ENCODE data around the gene SLC22A15. TPM values are rescaled to one million over a fixed set of nuclear protein-coding genes. Genes with fewer than 3 reads are reported as not detected.

SLC22A15 gene
- total and polyA plus RNA-seq, 10 of the 15 experiments (the other 5 are each of a cell fraction or from before 2014, with no cell fraction given): 0.05 to 2.8 (median 0.13) TPM; not detected in 1

DNA sequence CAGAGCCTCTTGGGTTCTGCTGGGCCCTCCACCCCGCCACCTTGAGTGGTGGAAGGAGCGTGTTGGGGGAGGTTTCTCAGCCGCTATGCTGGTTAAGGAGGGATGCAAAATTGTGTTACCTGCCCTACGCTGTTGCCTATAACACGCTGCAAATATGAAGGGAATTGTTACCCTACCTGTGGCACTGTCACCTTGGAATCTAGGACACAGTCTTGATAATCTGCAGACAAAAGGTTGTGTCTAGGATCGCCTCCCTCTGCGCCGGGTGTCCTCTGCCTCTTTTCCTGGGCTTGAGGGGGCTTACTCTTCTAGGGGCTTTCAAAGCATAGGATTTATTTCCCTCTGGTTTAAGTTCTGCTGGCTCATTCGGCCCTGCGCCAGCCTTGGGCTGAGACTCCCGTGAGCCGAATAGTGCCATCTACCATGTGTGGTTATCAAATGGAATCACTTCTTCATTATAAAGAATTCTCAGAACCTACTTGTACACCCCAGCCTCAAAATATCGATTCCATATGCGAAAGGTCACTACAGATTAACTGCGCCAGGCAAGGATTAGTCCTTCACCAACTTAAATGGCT, 697 bp downstream of the SLC22A15 start:
- Histone ChIP-seq H3K27me3 (replicated peaks in 1 of 2; ENCODE audit: control insufficient read depth in 2 of 2, insufficient read depth in 2 of 2, low read length in 1 of 2) (no peaks in the 10 kb centered on the region), H3K9ac (ENCODE audit: control insufficient read depth, insufficient read depth, low read length) (no peak overlapping the region), H4K20me1 (ENCODE audit: control insufficient read depth, insufficient read depth) (no peaks in the 10 kb centered on the region), H2AFZ (ENCODE audit: control insufficient read depth, low read depth, low read length) (peak overlapping the region; percentile 60), H3K9me3 (replicated peaks; ENCODE audit: control insufficient read depth, insufficient read depth, low read length) (no peaks in the 10 kb centered on the region), H3K36me3 (ENCODE audit: control insufficient read depth in 2 of 2, insufficient read depth in 2 of 2, low read length in 1 of 2) (no peaks in the 10 kb centered on the region), H3K79me2 (ENCODE audit: control insufficient read depth, insufficient read depth, low read length) (no peaks in the 10 kb centered on the region), H3K4me1 (ENCODE audit: control insufficient read depth, insufficient read depth, low read length) (no peaks in the 10 kb centered on the region), H3K4me3 (peak overlapping the region; percentile 50; the same call in 1 of the 2 replicates), H3K4me2 (ENCODE audit: control insufficient read depth, insufficient read depth) (peak overlapping the region; percentile 53), H3K27ac (ENCODE audit: control insufficient read depth, insufficient read depth) (no peak overlapping the region)
- TF ChIP-seq NBN (IDR thresholded peaks at IDR 0.05) (no peak), PBX3 (IDR thresholded peaks at IDR 0.05; ENCODE audit: insufficient replicate concordance, low read depth, low read length) (no peak), HDGF (IDR thresholded peaks at IDR 0.05) (no peak), KAT2A (conservative IDR thresholded peaks at IDR 0.05; ENCODE audit: control insufficient read depth, low read depth, low read length) (no peak), ZSCAN29 (IDR thresholded peaks at IDR 0.05) (no peak), CBX3 (IDR thresholded peaks at IDR 0.05; ENCODE audit: borderline replicate concordance, low read depth) (no peak), RAD51 (IDR thresholded peaks at IDR 0.05) (no peak)
- TF ChIP-seq, protein P1, sequence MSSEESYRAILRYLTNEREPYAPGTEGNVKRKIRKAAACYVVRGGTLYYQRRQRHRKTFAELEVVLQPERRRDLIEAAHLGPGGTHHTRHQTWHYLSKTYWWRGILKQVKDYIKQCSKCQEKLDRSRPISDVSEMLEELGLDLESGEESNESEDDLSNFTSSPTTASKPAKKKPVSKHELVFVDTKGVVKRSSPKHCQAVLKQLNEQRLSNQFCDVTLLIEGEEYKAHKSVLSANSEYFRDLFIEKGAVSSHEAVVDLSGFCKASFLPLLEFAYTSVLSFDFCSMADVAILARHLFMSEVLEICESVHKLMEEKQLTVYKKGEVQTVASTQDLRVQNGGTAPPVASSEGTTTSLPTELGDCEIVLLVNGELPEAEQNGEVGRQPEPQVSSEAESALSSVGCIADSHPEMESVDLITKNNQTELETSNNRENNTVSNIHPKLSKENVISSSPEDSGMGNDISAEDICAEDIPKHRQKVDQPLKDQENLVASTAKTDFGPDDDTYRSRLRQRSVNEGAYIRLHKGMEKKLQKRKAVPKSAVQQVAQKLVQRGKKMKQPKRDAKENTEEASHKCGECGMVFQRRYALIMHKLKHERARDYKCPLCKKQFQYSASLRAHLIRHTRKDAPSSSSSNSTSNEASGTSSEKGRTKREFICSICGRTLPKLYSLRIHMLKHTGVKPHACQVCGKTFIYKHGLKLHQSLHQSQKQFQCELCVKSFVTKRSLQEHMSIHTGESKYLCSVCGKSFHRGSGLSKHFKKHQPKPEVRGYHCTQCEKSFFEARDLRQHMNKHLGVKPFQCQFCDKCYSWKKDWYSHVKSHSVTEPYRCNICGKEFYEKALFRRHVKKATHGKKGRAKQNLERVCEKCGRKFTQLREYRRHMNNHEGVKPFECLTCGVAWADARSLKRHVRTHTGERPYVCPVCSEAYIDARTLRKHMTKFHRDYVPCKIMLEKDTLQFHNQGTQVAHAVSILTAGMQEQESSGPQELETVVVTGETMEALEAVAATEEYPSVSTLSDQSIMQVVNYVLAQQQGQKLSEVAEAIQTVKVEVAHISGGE (CRISPR knock-in tag; IDR thresholded peaks at IDR 0.05): no peak
- ChIA-PET RAD21 (ENCODE audit: unreplicated experiment) (no interaction called here), POLR2A (no interaction called here), SMC1A (ENCODE audit: uncharacterized antibody, unreplicated experiment) (no interaction called here), CTCF (interaction anchor here (1.5 kb wide), 1 partner anchor 44 kb away, joined by 8 read pairs; no protein-coding TSS in a partner anchor)
- in situ Hi-C loops (cut with MboI): no loop called here
- ATAC-seq: no peak
- no peak for DNase-seq (ENCODE audit: low read depth, low spot score)
- TSS peak; percentile 61 for BruUV-seq (replicated peaks)
- intact Hi-C loops (cut with micrococcal nuclease; ENCODE audit: unreplicated experiment): no loop called here
- no peak for FAIRE-seq
- 85% methylated on average over 15 of the region's 15 CpGs for WGBS (ENCODE audit: insufficient coverage, insufficient replicate concordance, low lambda C conversion rate, missing lambda C conversion rate)

Data from GM12878 (cell line).